HUDEP-2 (cell line): ENCODE results near the gene EPB41.

Experiments used
- DNase-seq, 76 experiments: peaks; one replicate each; lab custom pipeline; 2025; ENCODE audit not compliant: unreplicated experiment in 76 of 76; lab: John Stamatoyannopoulos, UW

Gene EPB41

GRCh38 chr1:28971980-28972771 is 57.8 kb downstream of the EPB41 start:
- no peak for DNase-seq

GRCh38 chr1:28973596-28974421 is 59.4 kb downstream of the EPB41 start:
- DNase-seq = no peak

- no peak for DNase-seq
These were observed 60.1 kb downstream of the EPB41 start for GRCh38 chr1:28974432-28974831.

- DNase-seq = no peak
These were observed 61.9 kb downstream of the EPB41 start for GRCh38 chr1:28976248-28976647.

GRCh38 chr1:28981210-28981609 is 66.8 kb downstream of the EPB41 start:
- no peak for DNase-seq

- no peak for DNase-seq
These were observed 67.8 kb downstream of the EPB41 start for GRCh38 chr1:28982198-28982597.

GRCh38 chr1:28983091-28983490 is 68.7 kb downstream of the EPB41 start:
- DNase-seq = peak in 1 of 76 experiments; percentile 4

GRCh38 chr1:28983509-28984310 is 69.3 kb downstream of the EPB41 start:
- peak in 29 of 76 experiments; percentile 3 to 53 (median 16) for DNase-seq

- no peak for DNase-seq
These were observed 69.9 kb downstream of the EPB41 start for GRCh38 chr1:28984311-28984684.

- DNase-seq = no peak
These were observed 71.1 kb downstream of the EPB41 start for GRCh38 chr1:28985427-28985826.

GRCh38 chr1:28986306-28986910 is 72.0 kb downstream of the EPB41 start:
- no peak for DNase-seq

- no peak for DNase-seq
These were observed 88.4 kb downstream of the EPB41 start for GRCh38 chr1:29002792-29003191.

GRCh38 chr1:29004288-29004687 is 89.9 kb downstream of the EPB41 start:
- DNase-seq = no peak

- no peak for DNase-seq
These were observed 90.4 kb downstream of the EPB41 start for GRCh38 chr1:29004798-29005197.

- no peak for DNase-seq
These were observed 97.4 kb downstream of the EPB41 start for GRCh38 chr1:29011775-29012174.

- no peak for DNase-seq
These were observed 102.9 kb downstream of the EPB41 start for GRCh38 chr1:29017235-29017634.

GRCh38 chr1:29017975-29018712 is 103.8 kb downstream of the EPB41 start:
- DNase-seq = no peak

GRCh38 chr1:29022620-29023019 is 108.3 kb downstream of the EPB41 start:
- DNase-seq = no peak

GRCh38 chr1:29029667-29030066 is 115.3 kb downstream of the EPB41 start:
- no peak for DNase-seq

- peak in 41 of 76 experiments; percentile 2 to 76 (median 48) for DNase-seq
These were observed 118.5 kb downstream of the EPB41 start for GRCh38 chr1:29032841-29033240.
